LNCaP clone FGC (cell line): ENCODE data around the gene CEBPB.
"Not testable (repeated sequence)": the region's sequence is repeated elsewhere in the genome, so short reads cannot be mapped to it uniquely, and the experiment has no call there.

Experiments
- DNase-seq: peaks from one replicate; pipeline ENCODE4 v3.0.0-alpha.2; 2011; ENCODE audit warnings: low read depth
- H3K4me3 ChIP-seq: 2 replicates; pipeline ENCODE4 v1.5.1; 2011; ENCODE audit warnings: mild to moderate bottlenecking, low read depth, low read length, control low read depth
- CTCF ChIP-seq: IDR thresholded peaks from 2 replicates; pipeline ENCODE4 v1.5.1; 2012; ENCODE audit warnings: mild to moderate bottlenecking; ENCODE audit not compliant: control insufficient read depth, insufficient read depth; ENCODE audit errors: extremely low read depth

The CEBPB gene

GRCh38 chr20:50170549-50171220, 19.9 kb upstream of the CEBPB start:
- DNase-seq: no peak
- no peak overlapping the region for H3K4me3 ChIP-seq
- no peak for TF ChIP-seq CTCF

- no peak for DNase-seq
- H3K4me3 ChIP-seq: peak overlapping the region; percentile 56
- TF ChIP-seq CTCF: no peak
Observed at GRCh38 chr20:50172347-50173013, 18.1 kb upstream of the CEBPB start.

GRCh38 chr20:50174456-50174855, 16.2 kb upstream of the CEBPB start:
- TF ChIP-seq CTCF: no peak
- no peak overlapping the region for H3K4me3 ChIP-seq
- DNase-seq: no peak

- no peak overlapping the region for H3K4me3 ChIP-seq
- no peak for DNase-seq
- TF ChIP-seq CTCF: no peak
Observed at GRCh38 chr20:50175938-50176933, 14.4 kb upstream of the CEBPB start.

- not testable (repeated sequence) for DNase-seq
Observed at GRCh38 chr20:50178672-50179071, 12.0 kb upstream of the CEBPB start.

GRCh38 chr20:50181344-50181743, 9.3 kb upstream of the CEBPB start:
- no peak for TF ChIP-seq CTCF
- H3K4me3 ChIP-seq: no peak overlapping the region
- no peak for DNase-seq

More at GRCh38 chr20:50178672-50179071, 12.0 kb upstream of the CEBPB start:
- H3K4me3 ChIP-seq: not testable (repeated sequence)

- DNase-seq: no peak
- H3K4me3 ChIP-seq: no peak overlapping the region
Observed at GRCh38 chr20:50182346-50182745, 8.3 kb upstream of the CEBPB start.

More at GRCh38 chr20:50182346-50182745, 8.3 kb upstream of the CEBPB start:
- TF ChIP-seq CTCF: no peak
